OCI-LY1 (cell line): ENCODE data around the gene SAMD3.

Source experiments
- CTCF ChIP-seq: fragments of 200-600 bp; sonication (generic), shearing (Covaris generic); IDR thresholded peaks from 2 replicates; pipeline ENCODE4 v1.5.1; 2017; ENCODE audit warnings: mild to moderate bottlenecking, antibody characterized with exemption, low read length, moderate library complexity, mixed read lengths
- EZH2 ChIP-seq: fragments of 200-600 bp; sonication (generic), shearing (Covaris generic); IDR thresholded peaks from 2 replicates; pipeline ENCODE4 v1.8.0; 2017; ENCODE audit warnings: borderline replicate concordance, mixed run types, mild to moderate bottlenecking, antibody characterized with exemption, low read length, moderate library complexity, mixed read lengths

- no peak for TF ChIP-seq CTCF
- no peak for TF ChIP-seq EZH2
Observed at GRCh38 chr6:130233330-130233729, 10.6 kb upstream of the SAMD3 start.
